Activated effector memory CD4-positive, alpha-beta T cell treated with anti-CD3 and anti-CD28 coated beads, Interleukin-2, amount 50 U/mL, for 16 hours (primary cell): Measurements from ENCODE around the gene PRSS22.
A peak's percentile ranks its signal among the peaks of the same experiment; 100 is the strongest.

Experiments used
- DNase-seq: peaks from one replicate; pipeline ENCODE4 v3.0.0-alpha.2; 2020

PRSS22 gene

GRCh38 chr16:2857451-2858244 lies at the start of gene PRSS22:
TSS of gene PRSS22 (minus strand) at chr16:2858170. CDS start at chr16:2858104, 66 bp downstream.
- no peak for DNase-seq

- DNase-seq, result peak; percentile 82
These were observed 49.2 kb upstream of the PRSS22 start for GRCh38 chr16:2907084-2907753.

DNA sequence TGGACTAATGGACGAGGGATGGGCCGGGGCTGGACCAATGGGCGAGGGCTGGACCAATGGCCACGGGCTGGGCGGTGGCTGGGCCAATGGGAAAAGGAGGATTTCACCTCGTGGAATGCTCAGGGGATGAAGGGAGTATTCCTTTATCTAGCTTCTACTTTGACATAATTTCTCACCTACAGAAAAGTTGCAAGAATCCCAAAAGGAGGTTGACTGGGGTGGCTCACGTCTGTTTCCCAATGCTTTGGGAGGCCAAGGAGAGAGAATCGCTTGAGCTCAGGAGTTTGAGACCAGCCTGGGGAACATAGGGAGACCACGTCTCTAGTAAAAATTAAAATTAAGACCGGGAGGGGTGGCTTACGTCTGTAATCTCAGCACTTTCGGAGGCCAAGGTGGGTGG lies 48.0 kb upstream of the PRSS22 start:
- no peak for DNase-seq

DNA sequence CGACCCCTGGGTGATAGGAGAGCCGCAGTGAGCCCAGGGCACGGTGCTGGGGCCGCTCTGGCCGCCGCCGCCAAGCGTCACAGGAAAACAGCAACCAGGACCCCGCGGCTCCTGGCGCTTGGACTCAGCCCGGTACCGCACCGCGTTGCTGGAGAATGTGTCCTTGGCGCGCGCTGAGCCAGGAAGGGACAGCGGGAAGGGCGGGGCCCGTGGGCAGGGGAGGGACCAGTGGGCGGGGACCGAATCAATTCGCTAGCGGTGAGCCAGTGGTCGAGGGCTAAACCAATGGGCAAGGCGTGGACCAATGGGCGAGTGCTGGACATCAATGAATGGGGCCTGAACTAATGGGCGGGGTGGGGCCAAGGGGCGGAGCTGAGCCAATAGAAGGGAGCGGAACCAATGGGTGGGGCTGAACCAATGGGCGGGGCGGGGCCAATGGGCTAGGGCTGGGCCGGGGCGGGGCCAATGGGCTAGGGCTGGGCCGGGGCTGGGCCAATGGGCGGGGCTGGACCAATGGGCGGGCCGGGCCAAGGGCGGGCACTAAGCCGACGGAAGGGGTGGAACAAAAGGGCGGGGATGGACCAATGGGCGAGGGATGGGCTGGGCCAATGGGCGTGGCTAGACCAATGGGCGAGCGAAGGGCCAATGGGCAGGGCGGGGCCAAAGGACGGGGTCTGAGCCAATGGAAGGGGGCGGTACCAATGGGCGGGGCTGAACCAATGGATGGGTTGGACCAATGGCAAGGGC lies 47.4 kb upstream of the PRSS22 start:
- DNase-seq, result peak; percentile 96

DNA sequence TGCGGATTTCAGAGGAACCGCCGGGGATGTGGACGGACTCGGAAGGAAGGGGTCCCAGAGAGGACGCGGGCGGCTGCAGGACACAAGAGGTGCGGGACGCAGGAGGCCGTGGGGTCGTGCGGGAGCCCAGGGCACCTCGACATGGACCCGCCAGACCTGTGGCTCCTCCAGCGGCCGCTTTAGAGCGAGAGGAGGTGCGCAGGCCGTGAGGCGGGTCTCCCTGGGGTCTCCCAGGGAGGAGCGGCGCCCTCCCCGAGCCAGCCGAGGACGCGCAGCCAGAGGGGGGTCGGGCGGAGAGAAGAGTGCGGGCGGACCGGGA lies 46.9 kb upstream of the PRSS22 start:
- peak; percentile 71 for DNase-seq

GRCh38 chr16:2904100-2904921 lies 46.3 kb upstream of the PRSS22 start:
- peak; percentile 92 for DNase-seq

DNA sequence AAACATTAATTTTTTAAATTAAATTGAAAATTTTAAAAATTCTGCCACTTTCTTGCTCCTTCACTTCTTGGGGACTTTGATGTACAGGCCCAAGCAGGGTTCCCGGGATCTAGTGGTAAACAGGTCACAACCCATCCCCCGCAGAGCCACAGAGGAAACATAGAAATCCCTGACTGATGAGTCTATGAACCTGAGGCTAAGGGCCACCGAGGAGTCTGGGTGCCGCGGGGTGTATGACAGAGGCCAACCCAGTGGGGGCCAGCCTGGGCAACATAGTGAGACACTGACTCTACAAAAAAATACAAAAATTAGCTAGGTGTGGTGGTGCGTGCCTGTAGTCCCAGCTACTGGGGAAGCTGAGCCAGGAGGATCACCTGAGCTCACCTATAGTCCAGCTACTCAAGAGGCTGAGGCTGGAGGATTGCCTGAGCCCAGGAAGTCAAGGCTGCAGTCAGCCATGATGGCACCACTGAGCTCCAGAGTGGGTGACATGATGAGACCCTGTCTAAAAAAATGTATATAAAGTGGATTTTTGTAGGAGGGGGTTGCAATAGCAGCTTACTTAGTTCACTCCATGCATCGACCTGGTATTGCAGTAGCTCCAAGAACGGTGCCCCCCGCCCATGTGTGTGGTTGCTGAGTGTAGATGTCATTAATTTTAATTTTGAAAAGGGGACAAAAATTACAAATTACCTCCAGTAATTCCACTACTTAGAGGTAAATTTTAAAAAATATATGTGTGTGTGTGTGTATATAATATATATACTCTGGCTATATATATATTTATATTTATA lies 44.6 kb upstream of the PRSS22 start:
- DNase-seq, result no peak

- no peak for DNase-seq
These were observed 42.6 kb upstream of the PRSS22 start for GRCh38 chr16:2900526-2901075.

GRCh38 chr16:2899564-2900072 lies 41.6 kb upstream of the PRSS22 start:
- no peak for DNase-seq

DNA sequence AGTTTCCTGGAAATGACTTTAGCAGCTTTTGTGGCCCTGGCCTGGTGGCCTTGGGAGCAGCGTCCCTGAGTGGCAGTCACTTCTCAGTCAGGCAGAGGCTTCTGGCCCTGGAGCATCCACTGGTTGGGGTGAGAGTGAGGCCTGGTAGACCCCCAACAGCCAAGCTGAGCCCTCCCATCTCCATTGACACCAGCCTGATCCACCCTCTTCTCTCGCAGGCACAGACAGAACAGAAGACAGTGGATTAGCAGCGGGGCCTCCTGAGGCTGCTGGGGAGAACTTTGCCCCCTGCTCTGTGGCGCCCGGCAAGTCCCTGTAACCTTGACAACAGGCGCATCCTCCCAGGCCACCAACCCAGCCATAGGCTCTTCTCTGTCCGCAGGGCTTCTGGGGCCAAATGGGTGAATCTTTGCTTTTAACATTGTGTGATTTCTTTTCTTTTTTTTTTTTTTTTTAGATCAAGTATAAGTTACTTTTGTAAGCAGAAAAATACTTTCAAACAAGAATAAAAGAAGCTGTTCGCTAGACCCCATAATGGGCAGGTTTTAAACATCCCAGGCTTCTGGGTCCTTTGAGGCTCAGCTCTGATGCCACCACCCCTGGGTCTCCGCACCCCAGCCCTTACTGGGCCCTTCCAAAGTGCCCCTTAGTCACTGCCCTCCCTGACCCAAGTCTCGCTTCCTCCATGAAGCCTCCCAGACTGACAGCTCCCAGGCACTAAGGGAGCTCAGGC lies 41.0 kb upstream of the PRSS22 start:
- no peak for DNase-seq

- DNase-seq, result no peak
These were observed 39.1 kb upstream of the PRSS22 start for GRCh38 chr16:2897110-2897509.

GRCh38 chr16:2896480-2897010 lies 38.6 kb upstream of the PRSS22 start:
- no peak for DNase-seq

DNA sequence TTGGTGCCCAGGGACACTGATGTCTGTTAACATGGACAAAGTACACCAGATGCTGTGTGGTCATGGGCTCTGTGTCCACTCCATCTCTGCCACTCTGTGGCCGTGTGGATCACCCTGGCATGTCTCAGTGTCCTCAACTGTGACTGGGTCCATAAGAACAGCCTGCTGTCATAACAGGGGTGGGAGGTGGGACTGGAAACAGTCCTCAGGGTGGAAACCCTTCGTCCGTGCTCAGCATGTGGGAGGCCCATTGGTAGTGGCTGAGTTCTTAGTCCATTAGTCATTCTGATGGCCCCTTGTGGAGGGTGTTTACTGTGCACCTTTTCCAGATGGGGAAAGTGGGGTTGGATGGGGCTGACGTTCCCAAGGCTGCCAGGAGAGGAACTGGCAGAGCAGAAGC lies 37.8 kb upstream of the PRSS22 start:
- no peak for DNase-seq

- no peak for DNase-seq
These were observed 36.3 kb upstream of the PRSS22 start for GRCh38 chr16:2894231-2894630.

- DNase-seq, result no peak
These were observed 26.1 kb upstream of the PRSS22 start for GRCh38 chr16:2884041-2884451.

- no peak for DNase-seq
These were observed 25.5 kb upstream of the PRSS22 start for GRCh38 chr16:2883458-2883908.

- peak; percentile 100 for DNase-seq
These were observed 24.9 kb upstream of the PRSS22 start, which contains the start of gene FLYWCH2 for GRCh38 chr16:2882650-2883457. TSS of gene FLYWCH2 (plus strand) at chr16:2883215. CDS start at chr16:2896450, 13,235 bp downstream.

DNA sequence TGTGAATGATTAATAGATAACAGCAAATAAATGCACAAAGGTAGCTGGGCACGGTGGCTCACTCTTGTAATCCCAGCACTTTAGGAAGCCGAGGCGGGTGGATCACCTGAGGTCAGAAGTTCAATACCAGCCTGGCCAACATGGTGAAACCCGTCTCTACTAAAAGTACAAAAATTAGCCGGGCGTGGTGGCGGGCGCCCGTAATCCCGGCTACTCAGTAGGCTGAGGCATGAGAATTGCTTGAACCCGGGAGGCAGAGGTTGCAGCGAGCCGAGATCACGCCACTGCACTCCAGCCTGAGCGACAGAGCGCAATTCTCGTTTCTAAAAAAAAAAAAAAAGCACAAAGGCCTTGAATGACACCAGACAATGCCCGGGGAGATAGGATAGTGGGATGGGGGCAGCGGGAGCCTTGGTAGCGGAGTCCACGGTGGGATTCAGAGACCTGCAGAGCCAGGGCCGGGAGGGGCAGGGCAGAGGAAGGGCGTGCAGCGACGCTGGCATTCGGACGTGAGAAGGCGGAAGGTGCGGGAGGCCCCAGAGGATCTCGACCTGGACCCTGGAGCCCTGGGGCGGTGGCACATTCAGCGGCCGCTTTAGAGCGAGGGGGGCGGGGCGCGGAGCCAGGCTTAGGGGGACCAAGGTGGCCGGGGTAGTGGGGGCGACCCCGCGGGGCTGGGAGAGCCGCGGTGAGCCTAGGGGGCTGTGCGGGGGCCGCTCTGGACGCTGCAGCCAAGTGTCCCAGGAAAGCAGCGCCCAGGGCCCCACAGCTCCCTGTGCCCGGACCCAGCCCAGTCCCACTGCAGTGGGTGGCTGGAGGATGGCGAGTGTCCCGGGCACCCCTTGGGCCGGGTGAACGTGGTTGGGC lies 24.0 kb upstream of the PRSS22 start:
- DNase-seq, result peak; percentile 78
